Measurements from ENCODE around the gene CAPG.
A peak's percentile ranks its signal among the peaks of the same experiment; 100 is the strongest.
"Not testable (repeated sequence)": the region's sequence is repeated elsewhere in the genome, so short reads cannot be mapped to it uniquely, and the experiment has no call there.

The CAPG gene

GRCh38 chr2:85385746-85386145 is 24.4 kb downstream of the CAPG start:
- H3K4me1 ChIP-seq (ENCODE audit: control insufficient read depth in 2 of 2, insufficient read depth in 2 of 2, low read length in 2 of 2), result no peaks in the 10 kb centered on the region
- no peaks in the 10 kb centered on the region for H3K27me3 ChIP-seq (ENCODE audit: control insufficient read depth in 2 of 2, insufficient read depth in 2 of 2, low read length in 2 of 2)
- H3K9ac ChIP-seq (ENCODE audit: low read depth in 1 of 2, low read length in 2 of 2), result no peak overlapping the region
- no peaks in the 10 kb centered on the region for H3K9me3 ChIP-seq (ENCODE audit: control insufficient read depth in 2 of 2, low read length in 2 of 2)
- H3K36me3 ChIP-seq (ENCODE audit: control insufficient read depth in 2 of 2, insufficient read depth in 2 of 2, low read length in 2 of 2), result peaks cover 21 to 38% of the 10 kb centered on the region in 2 donors
- no peak overlapping the region for H3K27ac ChIP-seq (ENCODE audit: low read depth in 2 of 2, low read length in 2 of 2)
- no peak overlapping the region for H3K4me3 ChIP-seq (ENCODE audit: low read length in 2 of 2)

- no peaks in the 10 kb centered on the region for H3K9me3 ChIP-seq (ENCODE audit: control insufficient read depth in 2 of 2, low read length in 2 of 2)
- H3K4me3 ChIP-seq (ENCODE audit: low read length in 2 of 2), result no peak overlapping the region
- H3K27me3 ChIP-seq (ENCODE audit: control insufficient read depth in 2 of 2, insufficient read depth in 2 of 2, low read length in 2 of 2), result no peaks in the 10 kb centered on the region
- H3K27ac ChIP-seq (ENCODE audit: low read depth in 2 of 2, low read length in 2 of 2), result no peak overlapping the region
- no peaks in the 10 kb centered on the region for H3K4me1 ChIP-seq (ENCODE audit: control insufficient read depth in 2 of 2, insufficient read depth in 2 of 2, low read length in 2 of 2)
- peaks cover 15 to 29% of the 10 kb centered on the region in 2 donors for H3K36me3 ChIP-seq (ENCODE audit: control insufficient read depth in 2 of 2, insufficient read depth in 2 of 2, low read length in 2 of 2)
- H3K9ac ChIP-seq (ENCODE audit: low read depth in 1 of 2, low read length in 2 of 2), result no peak overlapping the region
Measured at GRCh38 chr2:85383850-85384249, 26.3 kb downstream of the CAPG start.

- peaks cover 14 to 24% of the 10 kb centered on the region in 2 donors for H3K36me3 ChIP-seq (ENCODE audit: control insufficient read depth in 2 of 2, insufficient read depth in 2 of 2, low read length in 2 of 2)
- not testable (repeated sequence) for H3K27ac ChIP-seq (ENCODE audit: low read depth in 2 of 2, low read length in 2 of 2); H3K27me3 ChIP-seq (ENCODE audit: control insufficient read depth in 2 of 2, insufficient read depth in 2 of 2, low read length in 2 of 2); H3K9ac ChIP-seq (ENCODE audit: low read depth in 1 of 2, low read length in 2 of 2); H3K4me1 ChIP-seq (ENCODE audit: control insufficient read depth in 2 of 2, insufficient read depth in 2 of 2, low read length in 2 of 2); H3K9me3 ChIP-seq (ENCODE audit: control insufficient read depth in 2 of 2, low read length in 2 of 2); H3K4me3 ChIP-seq (ENCODE audit: low read length in 2 of 2)
Measured at GRCh38 chr2:85383151-85383550, 27.0 kb downstream of the CAPG start.

GRCh38 chr2:85380048-85380447 is 30.1 kb downstream of the CAPG start:
- no peaks in the 10 kb centered on the region for H3K27me3 ChIP-seq (ENCODE audit: control insufficient read depth in 2 of 2, insufficient read depth in 2 of 2, low read length in 2 of 2)
- H3K36me3 ChIP-seq (ENCODE audit: control insufficient read depth in 2 of 2, insufficient read depth in 2 of 2, low read length in 2 of 2), result peaks cover 18 to 33% of the 10 kb centered on the region in 2 donors
- H3K9ac ChIP-seq (ENCODE audit: low read depth in 1 of 2, low read length in 2 of 2), result no peak overlapping the region
- H3K4me1 ChIP-seq (ENCODE audit: control insufficient read depth in 2 of 2, insufficient read depth in 2 of 2, low read length in 2 of 2), result no peaks in the 10 kb centered on the region
- no peak overlapping the region for H3K4me3 ChIP-seq (ENCODE audit: low read length in 2 of 2)
- no peak overlapping the region for H3K27ac ChIP-seq (ENCODE audit: low read depth in 2 of 2, low read length in 2 of 2)
- H3K9me3 ChIP-seq (ENCODE audit: control insufficient read depth in 2 of 2, low read length in 2 of 2), result no peaks in the 10 kb centered on the region

- Histone ChIP-seq H3K27ac (ENCODE audit: low read depth in 2 of 2, low read length in 2 of 2) (no peak overlapping the region), H3K9ac (ENCODE audit: low read depth in 1 of 2, low read length in 2 of 2) (no peak overlapping the region), H3K4me1 (ENCODE audit: control insufficient read depth in 2 of 2, insufficient read depth in 2 of 2, low read length in 2 of 2) (no peaks in the 10 kb centered on the region), H3K4me3 (ENCODE audit: low read length in 2 of 2) (no peak overlapping the region), H3K9me3 (ENCODE audit: control insufficient read depth in 2 of 2, low read length in 2 of 2) (no peaks in the 10 kb centered on the region), H3K36me3 (ENCODE audit: control insufficient read depth in 2 of 2, insufficient read depth in 2 of 2, low read length in 2 of 2) (peaks cover 15 to 26% of the 10 kb centered on the region in 2 donors), H3K27me3 (ENCODE audit: control insufficient read depth in 2 of 2, insufficient read depth in 2 of 2, low read length in 2 of 2) (no peaks in the 10 kb centered on the region)
Measured at GRCh38 chr2:85378257-85378656, 31.9 kb downstream of the CAPG start.

GRCh38 chr2:85377083-85377482 is 33.1 kb downstream of the CAPG start:
- Histone ChIP-seq H3K9ac (ENCODE audit: low read depth in 1 of 2, low read length in 2 of 2) (no peak overlapping the region), H3K4me3 (ENCODE audit: low read length in 2 of 2) (no peak overlapping the region), H3K9me3 (ENCODE audit: control insufficient read depth in 2 of 2, low read length in 2 of 2) (no peaks in the 10 kb centered on the region), H3K4me1 (ENCODE audit: control insufficient read depth in 2 of 2, insufficient read depth in 2 of 2, low read length in 2 of 2) (no peaks in the 10 kb centered on the region), H3K36me3 (ENCODE audit: control insufficient read depth in 2 of 2, insufficient read depth in 2 of 2, low read length in 2 of 2) (peaks cover 15 to 26% of the 10 kb centered on the region in 2 donors), H3K27ac (ENCODE audit: low read depth in 2 of 2, low read length in 2 of 2) (no peak overlapping the region), H3K27me3 (ENCODE audit: control insufficient read depth in 2 of 2, insufficient read depth in 2 of 2, low read length in 2 of 2) (no peaks in the 10 kb centered on the region)

GRCh38 chr2:85376291-85377065 is 33.7 kb downstream of the CAPG start:
- no peak overlapping the region for H3K27ac ChIP-seq (ENCODE audit: low read depth in 2 of 2, low read length in 2 of 2)
- no peaks in the 10 kb centered on the region for H3K9me3 ChIP-seq (ENCODE audit: control insufficient read depth in 2 of 2, low read length in 2 of 2)
- no peak overlapping the region for H3K4me3 ChIP-seq (ENCODE audit: low read length in 2 of 2)
- H3K4me1 ChIP-seq (ENCODE audit: control insufficient read depth in 2 of 2, insufficient read depth in 2 of 2, low read length in 2 of 2), result no peaks in the 10 kb centered on the region
- H3K9ac ChIP-seq (ENCODE audit: low read depth in 1 of 2, low read length in 2 of 2), result no peak overlapping the region
- H3K27me3 ChIP-seq (ENCODE audit: control insufficient read depth in 2 of 2, insufficient read depth in 2 of 2, low read length in 2 of 2), result no peaks in the 10 kb centered on the region
- H3K36me3 ChIP-seq (ENCODE audit: control insufficient read depth in 2 of 2, insufficient read depth in 2 of 2, low read length in 2 of 2), result peaks cover 15 to 27% of the 10 kb centered on the region in 2 donors

GRCh38 chr2:85371045-85371444 is 39.1 kb downstream of the CAPG start:
- H3K4me1 ChIP-seq (ENCODE audit: control insufficient read depth in 2 of 2, insufficient read depth in 2 of 2, low read length in 2 of 2), result peaks cover 0 to 3% of the 10 kb centered on the region in 2 donors
- peaks cover 0 to 11% of the 10 kb centered on the region in 2 donors for H3K36me3 ChIP-seq (ENCODE audit: control insufficient read depth in 2 of 2, insufficient read depth in 2 of 2, low read length in 2 of 2)
- no peaks in the 10 kb centered on the region for H3K27me3 ChIP-seq (ENCODE audit: control insufficient read depth in 2 of 2, insufficient read depth in 2 of 2, low read length in 2 of 2)
- H3K9ac ChIP-seq (ENCODE audit: low read depth in 1 of 2, low read length in 2 of 2), result no peak overlapping the region
- no peak overlapping the region for H3K27ac ChIP-seq (ENCODE audit: low read depth in 2 of 2, low read length in 2 of 2)
- H3K4me3 ChIP-seq (ENCODE audit: low read length in 2 of 2), result no peak overlapping the region
- H3K9me3 ChIP-seq (ENCODE audit: control insufficient read depth in 2 of 2, low read length in 2 of 2), result no peaks in the 10 kb centered on the region

- Histone ChIP-seq H3K36me3 (ENCODE audit: control insufficient read depth in 2 of 2, insufficient read depth in 2 of 2, low read length in 2 of 2) (peaks cover 0 to 6% of the 10 kb centered on the region in 2 donors), H3K9me3 (ENCODE audit: control insufficient read depth in 2 of 2, low read length in 2 of 2) (no peaks in the 10 kb centered on the region), H3K4me1 (ENCODE audit: control insufficient read depth in 2 of 2, insufficient read depth in 2 of 2, low read length in 2 of 2) (peaks cover 0 to 3% of the 10 kb centered on the region in 2 donors), H3K4me3 (ENCODE audit: low read length in 2 of 2) (no peak overlapping the region), H3K27ac (ENCODE audit: low read depth in 2 of 2, low read length in 2 of 2) (no peak overlapping the region), H3K27me3 (ENCODE audit: control insufficient read depth in 2 of 2, insufficient read depth in 2 of 2, low read length in 2 of 2) (no peaks in the 10 kb centered on the region), H3K9ac (ENCODE audit: low read depth in 1 of 2, low read length in 2 of 2) (peak overlapping the region in 1 of 2 donors; percentile 14)
Measured at GRCh38 chr2:85369500-85369899, 40.7 kb downstream of the CAPG start.

GRCh38 chr2:85368921-85369320 is 41.2 kb downstream of the CAPG start:
- Histone ChIP-seq H3K4me3 (ENCODE audit: low read length in 2 of 2) (no peak overlapping the region), H3K4me1 (ENCODE audit: control insufficient read depth in 2 of 2, insufficient read depth in 2 of 2, low read length in 2 of 2) (peaks cover 0 to 3% of the 10 kb centered on the region in 2 donors), H3K27ac (ENCODE audit: low read depth in 2 of 2, low read length in 2 of 2) (no peak overlapping the region), H3K36me3 (ENCODE audit: control insufficient read depth in 2 of 2, insufficient read depth in 2 of 2, low read length in 2 of 2) (peaks cover 0 to 6% of the 10 kb centered on the region in 2 donors), H3K9ac (ENCODE audit: low read depth in 1 of 2, low read length in 2 of 2) (no peak overlapping the region), H3K9me3 (ENCODE audit: control insufficient read depth in 2 of 2, low read length in 2 of 2) (no peaks in the 10 kb centered on the region), H3K27me3 (ENCODE audit: control insufficient read depth in 2 of 2, insufficient read depth in 2 of 2, low read length in 2 of 2) (no peaks in the 10 kb centered on the region)
